Panc1 (cell line): ENCODE results near the gene LRRC10B. TPM values are rescaled to one million over a fixed set of nuclear protein-coding genes. Genes with fewer than 3 reads are reported as not detected.
A peak's percentile ranks its signal among the peaks of the same experiment; 100 is the strongest.

Source experiments
- ATAC-seq: fragments of 200-7000 bp; cut with Tn5 transposase; 2 replicates; pipeline ENCODE4 v1.9.1; 2020; ENCODE audit warnings: mild to moderate bottlenecking, moderate library complexity
- BruUV-seq: library from RNA; stranded (reverse); fragments of 400-500 nt; replicated peaks from 2 replicates; lab custom pipeline; 2021; lab: Mats Ljungman, UMichigan
- CTCF ChIA-PET: fragments of 300-600 bp; sonication (Branson Sonifier 250); formaldehyde crosslinking; loops from one replicate; lab custom pipeline; 2022; ENCODE audit warnings: antibody characterized with exemption; lab: Charles Lee
- POLR2A ChIA-PET: fragments of 300-600 bp; sonication (Branson Sonifier 250); formaldehyde crosslinking; loops from one replicate; lab custom pipeline; 2022; ENCODE audit warnings: antibody characterized with exemption; lab: Charles Lee
- DNase-seq: peaks from one replicate; pipeline ENCODE4 v3.0.0-alpha.2; 2010; ENCODE audit warnings: low read depth, low spot score
- H3K27ac ChIP-seq: 2 replicates; pipeline ENCODE4 v1.5.1; 2011; ENCODE audit warnings: mild to moderate bottlenecking, low read length, inconsistent platforms
- H3K27me3 ChIP-seq: fragments of 200-500 bp; sonication (Bioruptor generic); 2 replicates; pipeline ENCODE4 v1.6.0; 2014; ENCODE audit warnings: low read length, inconsistent platforms; ENCODE audit not compliant: control insufficient read depth, insufficient read depth
- H3K36me3 ChIP-seq: fragments of 200-500 bp; sonication (Bioruptor generic); 2 replicates; pipeline ENCODE4 v1.5.1; 2014; ENCODE audit warnings: inconsistent platforms, mild to moderate bottlenecking, low read length, moderate library complexity; ENCODE audit not compliant: control insufficient read depth, insufficient read depth
- H3K4me1 ChIP-seq: 2 replicates; pipeline ENCODE4 v1.5.1; 2011; ENCODE audit warnings: inconsistent platforms, mild to moderate bottlenecking, low read length, moderate library complexity; ENCODE audit not compliant: control insufficient read depth, insufficient read depth
- H3K4me3 ChIP-seq, 2 experiments: 2 replicates each; pipeline ENCODE4 v1.5.1; 2011 to 2012; ENCODE audit warnings: low read depth in 2 of 2, low read length in 2 of 2, mild to moderate bottlenecking in 2 of 2, inconsistent platforms in 1 of 2, moderate library complexity in 1 of 2
- H3K9me3 ChIP-seq: fragments of 200-500 bp; sonication (Bioruptor generic); 2 replicates; pipeline ENCODE4 v1.5.1; 2014; ENCODE audit warnings: low read depth, mild to moderate bottlenecking, inconsistent platforms, low read length, moderate library complexity; ENCODE audit not compliant: control insufficient read depth, insufficient read depth
- CTCF ChIP-seq: fragments of 450-650 bp; IDR thresholded peaks from 2 replicates; pipeline ENCODE4 v1.5.1; 2017; ENCODE audit warnings: mild to moderate bottlenecking
- POLR2AphosphoS5 ChIP-seq: IDR thresholded peaks from 2 replicates; pipeline ENCODE4 v1.6.1; 2012; ENCODE audit warnings: mild to moderate bottlenecking, low read depth, low read length, moderate library complexity
- REST ChIP-seq, 2 experiments: IDR thresholded peaks; 2 replicates each; pipeline ENCODE4 v1.6.1; 2011 to 2012; ENCODE audit warnings: low read depth in 2 of 2, control low read depth in 1 of 2, low read length in 1 of 2, mild to moderate bottlenecking in 1 of 2, moderate library complexity in 1 of 2; ENCODE audit not compliant: insufficient read depth in 1 of 2
- SIN3A ChIP-seq: IDR thresholded peaks from 2 replicates; pipeline ENCODE4 v1.6.1; 2012; ENCODE audit warnings: low read depth, mild to moderate bottlenecking, low read length, moderate library complexity, borderline replicate concordance; ENCODE audit not compliant: insufficient read depth
- TCF7L2 ChIP-seq: IDR thresholded peaks from 2 replicates; pipeline ENCODE4 v1.6.1; 2011; ENCODE audit warnings: mild to moderate bottlenecking, low read depth, low read length, inconsistent platforms
- in situ Hi-C: cut with HindIII; loops from 2 replicates; pipeline ENCODE4 v1.10.0; 2016; ENCODE audit warnings: low sequenced_read_pairs, low pct_unique_long_range_greater_than_20kb
- intact Hi-C: fragments of 100-400 bp; cut with micrococcal nuclease; formaldehyde crosslinking; loops from one replicate; pipeline ENCODE4 v1.10.0; 2022; ENCODE audit not compliant: unreplicated experiment
- total RNA-seq: library from RNA; stranded (reverse); gene quantifications from one replicate; pipeline ENCODE4 v1.2.1, GENCODE V29; 2021; ENCODE audit not compliant: unreplicated experiment

The LRRC10B gene
- total RNA-seq, 1 experiment from 2014 or later: 0.23 TPM

- DNase-seq (no peak), ATAC-seq (no peak)
- H3K27ac ChIP-seq: no peak overlapping the region
- POLR2A ChIA-PET: no interaction called here
- H3K36me3 ChIP-seq: no peaks in the 10 kb centered on the region
- CTCF ChIA-PET: interaction anchor here (0.6 to 2.6 kb wide), 2 partner anchors 14 to 48 kb away, joined by 8 to 12 read pairs; no protein-coding TSS in a partner anchor
- intact Hi-C loops (no loop called here), in situ Hi-C loops (no loop called here)
- no peaks in the 10 kb centered on the region for H3K27me3 ChIP-seq
- H3K4me3 ChIP-seq: no peak overlapping the region
- no TSS peak for BruUV-seq
- no peaks in the 10 kb centered on the region for H3K9me3 ChIP-seq
- H3K4me1 ChIP-seq: no peaks in the 10 kb centered on the region
- no peak for TF ChIP-seq REST (IDR thresholded peaks at IDR 0.05; ENCODE audit: insufficient read depth in 1 of 2, low read depth in 2 of 2, low read length in 1 of 2)
- TF ChIP-seq POLR2AphosphoS5: no peak
Measured at GRCh38 chr11:61531044-61531443, 22.5 kb downstream of the LRRC10B start.

- BruUV-seq: no TSS peak
- Histone ChIP-seq H3K4me1 (no peaks in the 10 kb centered on the region), H3K36me3 (no peaks in the 10 kb centered on the region), H3K4me3 (no peak overlapping the region), H3K9me3 (no peaks in the 10 kb centered on the region), H3K27me3 (no peaks in the 10 kb centered on the region), H3K27ac (no peak overlapping the region)
- ChIA-PET POLR2A (interaction anchor here (0.5 kb wide), 1 partner anchor 55 kb away, joined by 7 read pairs; no protein-coding TSS in a partner anchor), CTCF (interaction anchor here (0.7 to 2.6 kb wide), 3 partner anchors 11 to 205 kb away, joined by 8 to 19 read pairs (median 9); no protein-coding TSS in a partner anchor)
- TF ChIP-seq SIN3A: no peak
- TF ChIP-seq CTCF: peak; percentile 96
- intact Hi-C loops (no loop called here), in situ Hi-C loops (no loop called here)
- DNase-seq (peak; percentile 33), ATAC-seq (peak; percentile 73)
Measured at GRCh38 chr11:61532134-61533038, 23.8 kb downstream of the LRRC10B start.

- POLR2A ChIA-PET: no interaction called here
- BruUV-seq: no TSS peak
- DNase-seq (no peak), ATAC-seq (no peak)
- in situ Hi-C loops (no loop called here), intact Hi-C loops (no loop called here)
- Histone ChIP-seq H3K4me3 (no peak overlapping the region), H3K9me3 (no peaks in the 10 kb centered on the region), H3K27ac (no peak overlapping the region), H3K4me1 (no peaks in the 10 kb centered on the region), H3K36me3 (no peaks in the 10 kb centered on the region), H3K27me3 (no peaks in the 10 kb centered on the region)
- CTCF ChIA-PET: no interaction called here
- TF ChIP-seq REST (IDR thresholded peaks at IDR 0.05; ENCODE audit: insufficient read depth in 1 of 2, low read depth in 2 of 2, low read length in 1 of 2) (no peak), CTCF (no peak), POLR2AphosphoS5 (no peak), TCF7L2 (no peak), SIN3A (no peak)
Measured at GRCh38 chr11:61533039-61533375, 24.5 kb downstream of the LRRC10B start.
